ENCODE data around the gene GRIN2D.
"Not testable (repeated sequence)": the region's sequence is repeated elsewhere in the genome, so short reads cannot be mapped to it uniquely, and the experiment has no call there.

The GRIN2D gene

GRCh38 chr19:48367855-48368254, 25.6 kb upstream of the GRIN2D start:
- peak overlapping the region; percentile 64 for H3K27ac ChIP-seq
- POLR2A ChIA-PET (ENCODE audit: low non-redundant PET) = no interaction called here
- TF ChIP-seq, protein P1, sequence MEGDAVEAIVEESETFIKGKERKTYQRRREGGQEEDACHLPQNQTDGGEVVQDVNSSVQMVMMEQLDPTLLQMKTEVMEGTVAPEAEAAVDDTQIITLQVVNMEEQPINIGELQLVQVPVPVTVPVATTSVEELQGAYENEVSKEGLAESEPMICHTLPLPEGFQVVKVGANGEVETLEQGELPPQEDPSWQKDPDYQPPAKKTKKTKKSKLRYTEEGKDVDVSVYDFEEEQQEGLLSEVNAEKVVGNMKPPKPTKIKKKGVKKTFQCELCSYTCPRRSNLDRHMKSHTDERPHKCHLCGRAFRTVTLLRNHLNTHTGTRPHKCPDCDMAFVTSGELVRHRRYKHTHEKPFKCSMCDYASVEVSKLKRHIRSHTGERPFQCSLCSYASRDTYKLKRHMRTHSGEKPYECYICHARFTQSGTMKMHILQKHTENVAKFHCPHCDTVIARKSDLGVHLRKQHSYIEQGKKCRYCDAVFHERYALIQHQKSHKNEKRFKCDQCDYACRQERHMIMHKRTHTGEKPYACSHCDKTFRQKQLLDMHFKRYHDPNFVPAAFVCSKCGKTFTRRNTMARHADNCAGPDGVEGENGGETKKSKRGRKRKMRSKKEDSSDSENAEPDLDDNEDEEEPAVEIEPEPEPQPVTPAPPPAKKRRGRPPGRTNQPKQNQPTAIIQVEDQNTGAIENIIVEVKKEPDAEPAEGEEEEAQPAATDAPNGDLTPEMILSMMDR (conservative IDR thresholded peaks at IDR 0.05; ENCODE audit: low read depth) = no peak
- no peak for DNase-seq (ENCODE audit: low spot score)
- CTCF ChIA-PET = interaction anchor here (0.6 kb wide), 1 partner anchor 155 kb away, joined by 3 read pairs; no protein-coding TSS in a partner anchor

GRCh38 chr19:48368936-48369335, 24.5 kb upstream of the GRIN2D start:
- no peak for DNase-seq (ENCODE audit: low spot score)
- ChIA-PET CTCF (interaction anchor here (0.9 kb wide), 1 partner anchor 31 kb away, joined by 3 read pairs; no protein-coding TSS in a partner anchor), POLR2A (ENCODE audit: low non-redundant PET) (no interaction called here)

DNA sequence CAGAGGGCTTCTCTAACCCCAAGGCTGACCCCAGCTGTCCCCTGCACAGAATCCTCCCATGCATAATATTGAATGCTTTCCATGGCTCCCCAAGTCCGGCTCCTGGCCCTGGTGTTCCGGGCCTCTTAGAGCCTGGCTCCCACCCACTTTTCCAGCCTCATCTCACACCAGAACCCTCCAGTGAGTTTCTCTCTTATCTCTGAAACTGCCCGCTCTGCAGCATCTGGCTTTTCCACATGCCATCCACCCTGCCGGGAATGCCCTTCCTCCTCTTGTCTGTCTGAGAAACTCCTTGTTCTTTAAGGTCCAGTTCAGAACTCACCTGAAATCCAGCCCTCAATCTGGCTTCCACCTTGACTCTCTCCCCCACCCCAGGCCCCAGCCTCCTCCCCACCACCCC, 22.5 kb upstream of the GRIN2D start:
- DNase-seq (ENCODE audit: low spot score) = no peak
- CTCF ChIA-PET = interaction anchor here (0.6 kb wide), 1 partner anchor 238 kb away, joined by 3 read pairs; no protein-coding TSS in a partner anchor
- 0 out of 2 replicates have a peak overlapping the region, but pooled peaks have one; percentile 3 for H3K27ac ChIP-seq
- POLR2A ChIA-PET (ENCODE audit: low non-redundant PET) = no interaction called here
- TF ChIP-seq, protein P1 (conservative IDR thresholded peaks at IDR 0.05; ENCODE audit: low read depth) = no peak

More at GRCh38 chr19:48368936-48369335, 24.5 kb upstream of the GRIN2D start:
- H3K27ac ChIP-seq = peak overlapping the region; percentile 64
- TF ChIP-seq, protein P1 (conservative IDR thresholded peaks at IDR 0.05; ENCODE audit: low read depth) = no peak

DNA sequence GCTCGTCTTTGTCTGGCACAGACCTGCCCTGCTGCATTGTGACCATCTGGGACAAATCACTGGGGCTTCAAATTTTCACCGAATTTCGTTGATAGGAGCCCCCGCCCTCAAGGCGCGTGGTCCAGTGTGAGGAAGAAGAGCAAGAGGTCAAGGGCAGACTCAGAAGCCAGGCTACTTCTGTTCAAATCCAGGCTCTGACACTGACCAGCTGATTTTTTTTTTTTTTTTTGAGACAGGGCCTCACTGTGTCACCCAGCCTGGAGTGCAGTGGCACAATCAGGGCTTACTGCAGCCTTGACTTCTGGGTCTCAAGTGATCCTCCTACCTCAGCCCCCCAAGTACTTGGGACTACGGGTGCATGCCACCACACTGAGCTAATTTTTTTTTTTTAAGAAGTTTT, 22.1 kb upstream of the GRIN2D start:
- ChIA-PET POLR2A (ENCODE audit: low non-redundant PET) (no interaction called here), CTCF (interaction anchor here (0.6 kb wide), 1 partner anchor 238 kb away, joined by 3 read pairs; no protein-coding TSS in a partner anchor)
- 0 out of 2 replicates have a peak overlapping the region, but pooled peaks have one; percentile 3 for H3K27ac ChIP-seq
- TF ChIP-seq, protein P1 (conservative IDR thresholded peaks at IDR 0.05; ENCODE audit: low read depth) = no peak
- DNase-seq (ENCODE audit: low spot score) = no peak

GRCh38 chr19:48371771-48372170, 21.7 kb upstream of the GRIN2D start:
- CTCF ChIA-PET; POLR2A ChIA-PET (ENCODE audit: low non-redundant PET); H3K27ac ChIP-seq: not testable (repeated sequence)

DNA sequence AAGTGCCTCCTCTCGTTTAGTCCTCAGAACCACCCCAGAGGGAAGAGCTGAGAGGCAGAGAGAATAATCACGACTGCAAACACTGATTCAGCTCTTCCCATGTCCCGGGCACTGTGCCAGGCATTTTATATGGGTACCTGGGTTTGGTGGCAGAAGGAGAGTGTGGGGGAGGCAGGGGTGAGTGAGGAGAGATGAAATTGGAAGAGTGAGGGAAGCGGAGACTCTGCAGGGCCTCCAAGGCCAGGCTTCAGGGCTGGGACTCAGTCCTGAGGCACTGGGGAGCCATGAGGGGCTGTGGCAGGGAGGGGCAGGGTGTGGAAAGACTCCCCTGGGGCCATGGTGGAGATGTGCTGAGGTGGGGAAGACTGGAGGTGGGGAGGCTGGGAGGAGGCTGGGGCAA, 20.6 kb upstream of the GRIN2D start:
- POLR2A ChIA-PET (ENCODE audit: low non-redundant PET) = no interaction called here
- DNase-seq (ENCODE audit: low spot score) = no peak
- H3K27ac ChIP-seq = peak overlapping the region; percentile 41
- TF ChIP-seq, protein P1 (conservative IDR thresholded peaks at IDR 0.05; ENCODE audit: low read depth) = no peak
- CTCF ChIA-PET = interaction anchor here (0.6 to 1.5 kb wide), 2 partner anchors 12 to 53 kb away, joined by 3 to 4 read pairs; no protein-coding TSS in a partner anchor

More at GRCh38 chr19:48371771-48372170, 21.7 kb upstream of the GRIN2D start:
- not testable (repeated sequence) for DNase-seq (ENCODE audit: low spot score)

DNA sequence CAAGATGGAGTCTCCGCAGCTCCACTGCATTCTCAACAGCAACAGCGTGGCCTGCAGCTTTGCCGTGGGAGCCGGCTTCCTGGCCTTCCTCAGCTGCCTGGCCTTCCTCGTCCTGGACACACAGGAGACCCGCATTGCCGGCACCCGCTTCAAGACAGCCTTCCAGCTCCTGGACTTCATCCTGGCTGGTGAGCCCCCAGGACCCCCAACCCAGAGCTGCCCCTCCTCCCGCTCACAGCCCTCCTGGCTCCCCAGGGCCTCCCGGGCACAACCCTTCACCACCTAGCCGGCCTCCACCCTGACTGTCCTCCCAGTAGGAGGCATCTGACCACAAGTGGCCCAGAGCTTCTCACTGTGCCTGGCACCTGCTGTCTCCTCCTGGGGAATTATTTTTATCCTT, 19.9 kb upstream of the GRIN2D start:
- DNase-seq (ENCODE audit: low spot score) = no peak
- TF ChIP-seq, protein P1 (conservative IDR thresholded peaks at IDR 0.05; ENCODE audit: low read depth) = no peak
- CTCF ChIA-PET = interaction anchor here (0.6 to 1.5 kb wide), 2 partner anchors 12 to 54 kb away, joined by 3 to 4 read pairs; no protein-coding TSS in a partner anchor
- POLR2A ChIA-PET (ENCODE audit: low non-redundant PET) = no interaction called here
- peak overlapping the region; percentile 41; the same call in 1 of the 2 replicates for H3K27ac ChIP-seq
